GM23338 (cell line): ENCODE data around the gene BLM. TPM values are rescaled to one million over a fixed set of nuclear protein-coding genes. Genes with fewer than 3 reads are reported as not detected.

Source experiments
- NANOG ChIP-seq: IDR thresholded peaks from 2 replicates; pipeline ENCODE4 v1.6.1; 2016; ENCODE audit warnings: antibody characterized with exemption, borderline replicate concordance
- REST ChIP-seq: IDR thresholded peaks from one replicate; pipeline ENCODE4 v1.6.1; 2018; ENCODE audit warnings: antibody characterized with exemption; ENCODE audit not compliant: unreplicated experiment
- ZNF462 ChIP-seq: fragments of 250-450 bp; sonication (Bioruptor Pico); IDR thresholded peaks from 2 replicates; pipeline ENCODE4 v1.5.0; 2020; ENCODE audit warnings: mild to moderate bottlenecking, moderate library complexity
- polyA plus RNA-seq: library from polyadenylated mRNA; unstranded; fragments of >200 nt; fragmentation: Nextera tagmentation; extraction: Ambion mirVana; gene quantifications from 2 replicates; pipeline ENCODE4 v1.2.1, GENCODE V29; 2016
- total RNA-seq: library from RNA; depleted of rRNA; stranded (reverse); fragments of >200 nt; shearing (Covaris generic); gene quantifications from 2 replicates; pipeline ENCODE4 v1.2.3, GENCODE V29; 2014
- TF ChIP-seq, protein P1 (sequence below): IDR thresholded peaks from 2 replicates; pipeline ENCODE4 v1.6.1; 2016; ENCODE audit warnings: antibody characterized with exemption

Gene BLM
- total and polyA plus RNA-seq, 2 experiments from 2014 or later: 43.1 to 43.3 TPM

DNA sequence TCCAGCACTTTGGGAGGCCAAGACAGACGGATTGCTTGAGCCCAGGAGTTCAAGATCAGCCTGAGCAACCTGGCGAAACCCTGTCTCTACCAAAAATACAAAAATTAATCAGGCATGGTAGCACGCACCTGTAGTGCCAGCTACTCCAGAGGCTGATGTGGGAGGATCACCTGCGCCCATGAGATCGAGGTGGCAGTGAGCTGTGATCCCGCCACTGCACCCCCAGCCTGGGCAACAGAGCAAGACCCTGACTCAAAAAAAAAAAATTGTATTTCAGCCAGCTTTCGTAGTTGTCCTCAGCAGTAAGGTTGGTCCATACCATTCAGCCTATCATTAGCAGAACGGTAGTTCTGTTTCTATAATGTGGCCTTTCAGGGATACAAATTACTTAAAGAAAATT, 84.7 kb downstream of the BLM start (continued):
- TF ChIP-seq ZNF462 (CRISPR knock-in tag) (no peak), REST (no peak), NANOG (no peak)
- TF ChIP-seq, protein P1, sequence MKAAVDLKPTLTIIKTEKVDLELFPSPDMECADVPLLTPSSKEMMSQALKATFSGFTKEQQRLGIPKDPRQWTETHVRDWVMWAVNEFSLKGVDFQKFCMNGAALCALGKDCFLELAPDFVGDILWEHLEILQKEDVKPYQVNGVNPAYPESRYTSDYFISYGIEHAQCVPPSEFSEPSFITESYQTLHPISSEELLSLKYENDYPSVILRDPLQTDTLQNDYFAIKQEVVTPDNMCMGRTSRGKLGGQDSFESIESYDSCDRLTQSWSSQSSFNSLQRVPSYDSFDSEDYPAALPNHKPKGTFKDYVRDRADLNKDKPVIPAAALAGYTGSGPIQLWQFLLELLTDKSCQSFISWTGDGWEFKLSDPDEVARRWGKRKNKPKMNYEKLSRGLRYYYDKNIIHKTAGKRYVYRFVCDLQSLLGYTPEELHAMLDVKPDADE: no peak
